ENCODE results near the gene NPM3. TPM values are rescaled to one million over a fixed set of nuclear protein-coding genes. Genes with fewer than 3 reads are reported as not detected.

NPM3 gene
- total RNA-seq, 3 donors from 2014 or later: 37.3 to 61.0 (median 43.9) TPM

- Histone ChIP-seq H3K27ac (no peak overlapping the region), H3K9me3 (no peaks in the 10 kb centered on the region), H3K36me3 (no peaks in the 10 kb centered on the region), H3K4me3 (no peak overlapping the region), H3K4me1 (peaks cover 3 to 7% of the 10 kb centered on the region in 2 donors), H3K27me3 (peaks cover 10 to 55% of the 10 kb centered on the region in 2 donors)
- intact Hi-C loops (cut with DNase I; ENCODE audit: low total_unique reads): loop anchor here (10.0 kb wide), 1 partner anchor 167 kb away; no protein-coding TSS in a partner anchor
- no peak for DNase-seq (ENCODE audit: low spot score in 2 of 2)
- TF ChIP-seq POLR2A (IDR thresholded peaks at IDR 0.05): no peak
Measured at GRCh38 chr10:101772017-101772894, 11.0 kb downstream of the NPM3 start.

GRCh38 chr10:101771380-101771779, 11.9 kb downstream of the NPM3 start:
- no peaks in the 10 kb centered on the region for H3K9me3 ChIP-seq
- no peak for DNase-seq (ENCODE audit: low spot score in 2 of 2)
- H3K36me3 ChIP-seq: no peaks in the 10 kb centered on the region
- peaks cover 8 to 47% of the 10 kb centered on the region in 2 donors for H3K27me3 ChIP-seq
- no peak overlapping the region for H3K4me3 ChIP-seq
- intact Hi-C loops (cut with DNase I; ENCODE audit: low total_unique reads): loop anchor here (10.0 kb wide), 1 partner anchor 167 kb away; no protein-coding TSS in a partner anchor
- H3K27ac ChIP-seq: no peak overlapping the region
- H3K4me1 ChIP-seq: peaks cover 2 to 7% of the 10 kb centered on the region in 2 donors
- no peak for TF ChIP-seq POLR2AphosphoS5 (IDR thresholded peaks at IDR 0.05)

- Histone ChIP-seq H3K27me3 (peaks cover 6 to 42% of the 10 kb centered on the region in 2 donors), H3K27ac (no peak overlapping the region), H3K4me3 (no peak overlapping the region), H3K36me3 (no peaks in the 10 kb centered on the region), H3K9me3 (no peaks in the 10 kb centered on the region), H3K4me1 (peaks cover 0 to 6% of the 10 kb centered on the region in 2 donors)
- no peak for TF ChIP-seq POLR2AphosphoS5 (IDR thresholded peaks at IDR 0.05)
- no peak for TF ChIP-seq POLR2A (IDR thresholded peaks at IDR 0.05)
- TF ChIP-seq CTCF (IDR thresholded peaks at IDR 0.05): no peak
- intact Hi-C loops (cut with DNase I; ENCODE audit: low total_unique reads): loop anchor here (10.0 kb wide), 1 partner anchor 166 kb away; no protein-coding TSS in a partner anchor
- no peak for DNase-seq (ENCODE audit: low spot score in 2 of 2)
Measured at GRCh38 chr10:101770331-101771215, 12.7 kb downstream of the NPM3 start.

- H3K27ac ChIP-seq: no peak overlapping the region
- intact Hi-C loops (cut with DNase I; ENCODE audit: low total_unique reads): loop anchor here (10.0 kb wide), 1 partner anchor 165 kb away; no protein-coding TSS in a partner anchor
- H3K4me1 ChIP-seq: no peaks in the 10 kb centered on the region
- H3K36me3 ChIP-seq: no peaks in the 10 kb centered on the region
- no peak overlapping the region for H3K4me3 ChIP-seq
- no peaks in the 10 kb centered on the region for H3K9me3 ChIP-seq
- peaks cover 0 to 33% of the 10 kb centered on the region in 2 donors for H3K27me3 ChIP-seq
- DNase-seq (ENCODE audit: low spot score in 2 of 2): no peak
- TF ChIP-seq CTCF (IDR thresholded peaks at IDR 0.05) (no peak), POLR2AphosphoS5 (IDR thresholded peaks at IDR 0.05) (no peak), POLR2A (IDR thresholded peaks at IDR 0.05) (no peak)
Measured at GRCh38 chr10:101769541-101770180, 13.6 kb downstream of the NPM3 start.

GRCh38 chr10:101768791-101769170, 14.5 kb downstream of the NPM3 start:
- H3K4me1 ChIP-seq: no peaks in the 10 kb centered on the region
- no peak for DNase-seq (ENCODE audit: low spot score in 2 of 2)
- no peaks in the 10 kb centered on the region for H3K9me3 ChIP-seq
- TF ChIP-seq POLR2A (IDR thresholded peaks at IDR 0.05): no peak
- no peak for TF ChIP-seq CTCF (IDR thresholded peaks at IDR 0.05)
- no peak for TF ChIP-seq POLR2AphosphoS5 (IDR thresholded peaks at IDR 0.05)
- H3K27ac ChIP-seq: no peak overlapping the region
- H3K4me3 ChIP-seq: no peak overlapping the region
- peaks cover 0 to 25% of the 10 kb centered on the region in 2 donors for H3K27me3 ChIP-seq
- no peaks in the 10 kb centered on the region for H3K36me3 ChIP-seq
- intact Hi-C loops (cut with DNase I; ENCODE audit: low total_unique reads): no loop called here
